NCI-H2171 treated with DMSO at 0.1 percent for 48 hours (cell line): Measurements from ENCODE around the gene GRK6.
"Not testable (repeated sequence)": the region's sequence is repeated elsewhere in the genome, so short reads cannot be mapped to it uniquely, and the experiment has no call there.

ENCODE experiments used
- DNase-seq: peaks from one replicate; lab custom pipeline; 2025; lab: John Stamatoyannopoulos, UW

The GRK6 gene

GRCh38 chr5:177470759-177471536, 44.5 kb downstream of the GRK6 start:
- no peak for DNase-seq

GRCh38 chr5:177471610-177472356, 45.3 kb downstream of the GRK6 start:
- no peak for DNase-seq

GRCh38 chr5:177472460-177473442, 46.3 kb downstream of the GRK6 start:
- DNase-seq: peak; percentile 50

GRCh38 chr5:177473443-177474001, 47.0 kb downstream of the GRK6 start, which contains the start of gene DBN1:
TSS of gene DBN1 (minus strand) at chr5:177473634. CDS start at chr5:177473521, 113 bp downstream.
- DNase-seq: no peak

GRCh38 chr5:177474002-177474476, 47.6 kb downstream of the GRK6 start:
- DNase-seq: no peak

- no peak for DNase-seq
These were observed 48.5 kb downstream of the GRK6 start for GRCh38 chr5:177474846-177475562.

GRCh38 chr5:177475563-177476427, 49.3 kb downstream of the GRK6 start:
- no peak for DNase-seq

GRCh38 chr5:177476531-177477233, 50.2 kb downstream of the GRK6 start:
- no peak for DNase-seq

GRCh38 chr5:177477701-177478477, 51.4 kb downstream of the GRK6 start:
- no peak for DNase-seq

- DNase-seq: no peak
These were observed 52.5 kb downstream of the GRK6 start for GRCh38 chr5:177478711-177479646.

- no peak for DNase-seq
These were observed 53.3 kb downstream of the GRK6 start for GRCh38 chr5:177479774-177480173.

- no peak for DNase-seq
These were observed 55.9 kb downstream of the GRK6 start for GRCh38 chr5:177482359-177482795.

GRCh38 chr5:177483042-177483441, 56.6 kb downstream of the GRK6 start:
- DNase-seq: no peak

GRCh38 chr5:177483994-177484901, 57.8 kb downstream of the GRK6 start:
- DNase-seq: no peak

- DNase-seq: peak; percentile 19
These were observed 58.5 kb downstream of the GRK6 start for GRCh38 chr5:177484902-177485549.

GRCh38 chr5:177485753-177486152, 59.3 kb downstream of the GRK6 start:
- DNase-seq: not testable (repeated sequence)
